Suprapubic skin (tissue), 4 donors: ENCODE measurements around the gene OMP. TPM values are rescaled to one million over a fixed set of nuclear protein-coding genes. Genes with fewer than 3 reads are reported as not detected.

ENCODE experiments used
- DNase-seq, 2 donors: peaks; one replicate each; pipeline ENCODE4 v3.0.0-alpha.2; 2019; ENCODE audit warnings: low spot score in 2 of 2
- H3K27ac ChIP-seq: fragments of 200-600 bp; sonication (generic); one replicate; pipeline ENCODE4 v1.5.1; 2019
- H3K27me3 ChIP-seq: fragments of 200-600 bp; sonication (generic); one replicate; pipeline ENCODE4 v1.5.1; 2019
- H3K36me3 ChIP-seq: fragments of 200-600 bp; sonication (generic); one replicate; pipeline ENCODE4 v1.5.1; 2019
- H3K4me1 ChIP-seq: fragments of 200-600 bp; sonication (generic); one replicate; pipeline ENCODE4 v1.5.1; 2019
- H3K4me3 ChIP-seq: fragments of 200-600 bp; sonication (generic); one replicate; pipeline ENCODE4 v1.5.1; 2019; ENCODE audit warnings: mild to moderate bottlenecking
- H3K9me3 ChIP-seq: fragments of 200-600 bp; sonication (generic); one replicate; pipeline ENCODE4 v1.5.1; 2019
- EP300 ChIP-seq: sonication (generic); formaldehyde crosslinking; IDR thresholded peaks from one replicate; pipeline ENCODE4 v1.6.1; 2017; ENCODE audit warnings: antibody characterized with exemption
- POLR2A ChIP-seq, 2 donors: fragments of 450-650 bp; IDR thresholded peaks; one replicate each; pipeline ENCODE4 v1.6.1; 2017; ENCODE audit warnings: antibody characterized with exemption in 2 of 2, mild to moderate bottlenecking in 2 of 2, moderate library complexity in 2 of 2
- POLR2AphosphoS5 ChIP-seq, 3 donors: sonication (generic); formaldehyde crosslinking; IDR thresholded peaks; one replicate each; pipeline ENCODE4 v1.6.1; 2017; ENCODE audit warnings: antibody characterized with exemption in 3 of 3
- WGBS: methylation state at CpG from one replicate; pipeline ENCODE4 v1.1.5; 2018; 5-methylcytosine and 5-hydroxymethylcytosine counted together
- total RNA-seq, 4 donors: library from RNA; depleted of rRNA; stranded (reverse); fragments of >200 nt; gene quantifications; one replicate each; pipeline ENCODE4 v1.1.0, GENCODE V29; 2016
- TF ChIP-seq, protein P1 (sequence below), 2 donors: fragments of 200-600 bp in 1 of 2; fragments of 450-650 bp in 1 of 2; sonication (generic) in 1 of 2; IDR thresholded peaks; one replicate each; pipeline ENCODE4 v1.5.1; 2016 to 2019; ENCODE audit warnings: antibody characterized with exemption in 2 of 2, mild to moderate bottlenecking in 1 of 2, moderate library complexity in 1 of 2

The OMP gene
- total RNA-seq, 4 donors from 2014 or later, result 9.6 TPM; not detected in 3

DNA sequence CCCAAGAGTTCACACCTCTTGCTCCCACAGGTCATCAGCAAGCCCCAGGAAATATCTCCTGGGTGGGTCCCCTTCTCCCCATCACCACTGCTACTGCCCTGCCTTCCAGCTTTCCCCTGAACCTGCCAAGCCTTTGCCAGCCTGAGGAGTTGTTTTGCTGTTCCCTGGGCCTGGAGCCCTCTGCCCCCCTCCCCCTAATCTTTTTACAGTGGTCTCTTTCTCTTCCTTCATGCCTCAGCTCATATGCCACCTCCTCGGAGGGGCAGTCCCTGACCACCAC is 44.3 kb downstream of the OMP start:
- Histone ChIP-seq H3K9me3 (no peaks in the 10 kb centered on the region), H3K4me3 (no peak overlapping the region), H3K36me3 (no peaks in the 10 kb centered on the region), H3K27ac (no peak overlapping the region), H3K4me1 (peaks cover 7% of the 10 kb centered on the region), H3K27me3 (peaks cover 5% of the 10 kb centered on the region)
- 93% methylated on average over 1 of the region's 1 CpG for WGBS
- no peak for TF ChIP-seq POLR2A (IDR thresholded peaks at IDR 0.05)
- no peak for TF ChIP-seq EP300
- TF ChIP-seq, protein P1, sequence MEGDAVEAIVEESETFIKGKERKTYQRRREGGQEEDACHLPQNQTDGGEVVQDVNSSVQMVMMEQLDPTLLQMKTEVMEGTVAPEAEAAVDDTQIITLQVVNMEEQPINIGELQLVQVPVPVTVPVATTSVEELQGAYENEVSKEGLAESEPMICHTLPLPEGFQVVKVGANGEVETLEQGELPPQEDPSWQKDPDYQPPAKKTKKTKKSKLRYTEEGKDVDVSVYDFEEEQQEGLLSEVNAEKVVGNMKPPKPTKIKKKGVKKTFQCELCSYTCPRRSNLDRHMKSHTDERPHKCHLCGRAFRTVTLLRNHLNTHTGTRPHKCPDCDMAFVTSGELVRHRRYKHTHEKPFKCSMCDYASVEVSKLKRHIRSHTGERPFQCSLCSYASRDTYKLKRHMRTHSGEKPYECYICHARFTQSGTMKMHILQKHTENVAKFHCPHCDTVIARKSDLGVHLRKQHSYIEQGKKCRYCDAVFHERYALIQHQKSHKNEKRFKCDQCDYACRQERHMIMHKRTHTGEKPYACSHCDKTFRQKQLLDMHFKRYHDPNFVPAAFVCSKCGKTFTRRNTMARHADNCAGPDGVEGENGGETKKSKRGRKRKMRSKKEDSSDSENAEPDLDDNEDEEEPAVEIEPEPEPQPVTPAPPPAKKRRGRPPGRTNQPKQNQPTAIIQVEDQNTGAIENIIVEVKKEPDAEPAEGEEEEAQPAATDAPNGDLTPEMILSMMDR (IDR thresholded peaks at IDR 0.05), result no peak
- no peak for TF ChIP-seq POLR2AphosphoS5 (IDR thresholded peaks at IDR 0.05)
- no peak for DNase-seq

DNA sequence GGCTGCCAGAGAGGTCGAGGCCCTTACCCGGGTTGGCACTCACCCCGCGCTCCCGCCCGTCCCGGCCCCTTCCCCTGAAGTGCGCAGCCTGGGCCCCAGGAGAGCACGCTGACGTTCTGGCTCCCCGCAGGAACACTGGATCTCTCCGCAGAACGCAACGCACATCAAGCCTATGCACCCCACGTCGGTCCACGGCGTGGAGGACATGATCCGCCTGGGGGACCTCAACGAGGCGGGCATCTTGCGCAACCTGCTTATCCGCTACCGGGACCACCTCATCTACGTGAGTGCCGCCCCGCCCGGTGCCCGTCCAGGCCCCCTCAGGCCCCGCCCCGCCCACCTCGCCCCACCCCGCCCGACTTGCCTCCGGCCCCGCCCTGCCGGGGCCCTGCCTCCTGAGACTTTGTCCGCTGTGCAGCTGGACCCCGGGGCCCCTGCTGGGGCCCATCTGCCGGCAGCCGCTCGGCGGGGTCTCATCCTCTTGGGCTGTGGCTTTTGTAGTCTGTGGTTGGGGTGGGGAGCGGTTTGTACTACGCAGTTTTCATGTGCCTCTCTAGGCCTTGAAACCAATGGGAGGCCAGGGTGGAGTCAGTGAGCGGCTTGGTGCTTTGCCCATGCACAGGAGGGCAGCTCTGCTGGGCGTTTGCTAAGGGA is 45.2 kb downstream of the OMP start:
- peaks cover 5% of the 10 kb centered on the region for H3K27me3 ChIP-seq
- TF ChIP-seq POLR2AphosphoS5 (IDR thresholded peaks at IDR 0.05) (no peak), POLR2A (IDR thresholded peaks at IDR 0.05) (no peak), EP300 (no peak)
- TF ChIP-seq, protein P1 (IDR thresholded peaks at IDR 0.05), result no peak
- WGBS, result 15% methylated on average over 8 of the region's 47 CpGs
- no peak for DNase-seq
- no peaks in the 10 kb centered on the region for H3K9me3 ChIP-seq
- peaks cover 7% of the 10 kb centered on the region for H3K4me1 ChIP-seq
- H3K36me3 ChIP-seq, result no peaks in the 10 kb centered on the region
- peak overlapping the region; percentile 39 for H3K4me3 ChIP-seq
- H3K27ac ChIP-seq, result no peak overlapping the region

DNA sequence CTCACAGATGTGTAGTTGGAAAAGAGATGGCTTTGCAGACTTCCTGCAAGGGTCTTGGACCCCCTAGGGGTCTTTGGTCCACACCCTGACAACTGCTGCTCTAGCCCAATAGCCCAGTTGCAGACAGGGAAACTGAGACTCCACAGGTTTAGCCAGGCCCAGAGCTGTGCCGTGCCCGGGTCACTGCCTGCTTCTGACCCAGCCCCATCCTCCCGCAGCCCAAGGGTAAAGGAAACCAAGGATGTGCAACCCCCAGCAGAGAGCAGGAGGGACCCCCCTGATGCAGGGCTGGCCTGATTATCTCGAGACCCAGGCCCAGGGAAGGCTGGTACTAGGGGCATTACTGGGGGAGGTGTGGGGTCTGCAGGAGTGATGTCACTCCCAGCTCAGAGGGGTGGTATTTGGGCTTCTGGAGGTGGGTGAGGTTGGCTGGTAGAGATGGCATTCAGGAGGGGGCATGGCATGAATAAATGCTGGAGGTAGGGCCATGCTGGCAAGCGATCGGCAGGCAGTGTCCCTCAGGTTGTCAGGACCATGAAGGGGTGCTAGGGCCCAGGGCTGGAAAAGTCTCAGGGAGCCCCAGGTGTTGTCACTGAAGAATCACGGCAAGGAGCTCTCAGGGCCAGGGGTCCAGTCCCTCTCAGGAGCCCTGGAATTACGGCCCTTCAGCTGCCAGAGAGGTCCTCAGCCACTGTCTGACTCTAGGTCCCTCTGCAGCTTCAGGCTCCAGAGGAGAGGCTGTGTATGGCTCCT is 46.5 kb downstream of the OMP start:
- Histone ChIP-seq H3K27me3 (peaks cover 5% of the 10 kb centered on the region), H3K4me3 (no peak overlapping the region), H3K27ac (no peak overlapping the region), H3K36me3 (no peaks in the 10 kb centered on the region), H3K9me3 (no peaks in the 10 kb centered on the region), H3K4me1 (peaks cover 11% of the 10 kb centered on the region)
- 100% methylated on average over 3 of the region's 8 CpGs for WGBS
- no peak for DNase-seq
- TF ChIP-seq EP300 (no peak), POLR2AphosphoS5 (IDR thresholded peaks at IDR 0.05) (no peak), POLR2A (IDR thresholded peaks at IDR 0.05) (no peak)
- TF ChIP-seq, protein P1 (IDR thresholded peaks at IDR 0.05), result no peak

DNA sequence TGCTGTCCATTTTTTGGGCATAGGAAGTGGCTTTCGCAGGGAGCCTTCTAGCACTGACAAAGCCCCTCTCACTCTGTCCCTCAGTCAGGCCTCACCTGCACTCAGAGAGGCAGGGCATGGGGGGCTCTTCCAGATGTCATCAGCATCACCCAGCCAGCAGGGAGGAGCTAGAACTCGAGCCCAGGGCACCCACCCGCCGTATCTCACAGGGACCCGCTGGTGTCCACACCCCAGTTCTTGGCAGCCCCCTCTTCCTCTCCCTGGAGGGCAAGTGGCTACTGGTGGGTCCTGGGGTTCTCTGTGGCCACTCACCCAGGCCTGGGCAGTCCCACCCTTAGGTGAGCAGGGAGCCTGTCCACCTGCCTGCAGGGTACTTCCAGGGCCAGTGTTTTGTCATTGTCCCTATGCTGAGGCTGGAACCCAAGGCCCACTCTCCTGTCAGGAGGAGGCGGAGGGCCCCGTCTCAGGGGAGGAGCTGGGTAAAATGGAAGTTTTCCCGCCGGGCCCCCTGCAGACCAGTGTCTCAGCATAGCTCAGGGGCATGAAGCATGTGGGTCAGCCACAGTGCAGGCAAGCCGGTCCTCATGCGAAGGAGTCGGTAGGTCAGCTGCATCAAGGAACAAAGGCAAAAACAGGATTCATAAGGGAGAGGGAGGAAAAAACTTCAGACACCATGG is 47.2 kb downstream of the OMP start:
- H3K9me3 ChIP-seq, result no peaks in the 10 kb centered on the region

More for the DNA sequence above, 47.2 kb downstream of the OMP start:
- WGBS, result 95% methylated on average over 7 of the region's 12 CpGs
- Histone ChIP-seq H3K4me3 (no peak overlapping the region), H3K27ac (no peak overlapping the region), H3K36me3 (no peaks in the 10 kb centered on the region), H3K27me3 (peaks cover 5% of the 10 kb centered on the region), H3K4me1 (peaks cover 13% of the 10 kb centered on the region)
- TF ChIP-seq, protein P1 (IDR thresholded peaks at IDR 0.05), result no peak
- TF ChIP-seq POLR2AphosphoS5 (IDR thresholded peaks at IDR 0.05) (no peak), EP300 (no peak), POLR2A (IDR thresholded peaks at IDR 0.05) (no peak)
- DNase-seq, result no peak
